OCI-LY7 (cell line): ENCODE measurements around the gene AP3B2. TPM values are rescaled to one million over a fixed set of nuclear protein-coding genes. Genes with fewer than 3 reads are reported as not detected.

Source experiments
- BruUV-seq: library from RNA; stranded (reverse); fragments of 400-500 nt; replicated peaks from 2 replicates; lab custom pipeline; 2021; lab: Mats Ljungman, UMichigan
- CTCF ChIA-PET: fragments of 300-600 bp; sonication (Branson Sonifier 250); formaldehyde crosslinking; loops from one replicate; lab custom pipeline; 2022; ENCODE audit warnings: antibody characterized with exemption; ENCODE audit not compliant: unreplicated experiment; lab: Charles Lee
- POLR2A ChIA-PET: fragments of 300-600 bp; sonication (Branson Sonifier 250); formaldehyde crosslinking; loops from one replicate; lab custom pipeline; 2022; ENCODE audit warnings: antibody characterized with exemption; lab: Charles Lee
- DNase-seq: peaks from one replicate; pipeline ENCODE4 v3.0.0-alpha.2; 2015; ENCODE audit warnings: low spot score
- H2AFZ ChIP-seq: fragments of 200-600 bp; sonication (generic), shearing (Covaris generic); 2 replicates; pipeline ENCODE4 v1.6.1; 2014; ENCODE audit warnings: mild to moderate bottlenecking, antibody characterized with exemption, low read length, moderate library complexity
- H3K27ac ChIP-seq: fragments of 200-600 bp; sonication (generic); 2 replicates; pipeline ENCODE4 v1.5.1; 2014; ENCODE audit warnings: mixed run types, low read depth, mild to moderate bottlenecking, moderate library complexity, low read length, inconsistent platforms; ENCODE audit not compliant: poor library complexity, severe bottlenecking
- H3K36me3 ChIP-seq: fragments of 200-600 bp; sonication (generic); 2 replicates; pipeline ENCODE4 v1.6.1; 2014; ENCODE audit warnings: mild to moderate bottlenecking, antibody characterized with exemption, low read length, moderate library complexity, mixed read lengths; ENCODE audit not compliant: insufficient read depth
- H3K4me1 ChIP-seq: fragments of 200-600 bp; sonication (generic); 2 replicates; pipeline ENCODE4 v1.5.1; 2014; ENCODE audit warnings: mild to moderate bottlenecking, low read length; ENCODE audit not compliant: insufficient read depth, poor library complexity, severe bottlenecking
- H3K4me2 ChIP-seq: fragments of 200-600 bp; sonication (generic); 2 replicates; pipeline ENCODE4 v1.6.1; 2014; ENCODE audit warnings: mild to moderate bottlenecking, low read length
- H3K4me3 ChIP-seq: fragments of 200-600 bp; sonication (generic); 2 replicates; pipeline ENCODE4 v1.5.1; 2014; ENCODE audit warnings: mild to moderate bottlenecking, low read depth, low read length; ENCODE audit not compliant: poor library complexity, severe bottlenecking
- H3K79me2 ChIP-seq: fragments of 200-600 bp; sonication (generic); 2 replicates; pipeline ENCODE4 v1.6.1; 2016; ENCODE audit warnings: low read depth, mild to moderate bottlenecking, low read length, moderate library complexity, mixed read lengths; ENCODE audit not compliant: insufficient read depth
- H3K9me2 ChIP-seq: fragments of 200-600 bp; sonication (generic); 2 replicates; pipeline ENCODE4 v1.6.1; 2016; ENCODE audit warnings: mild to moderate bottlenecking, low read length, mixed read lengths; ENCODE audit not compliant: insufficient read depth
- H3K9me3 ChIP-seq: fragments of 200-600 bp; sonication (generic); 2 replicates; pipeline ENCODE4 v1.6.1; 2014; ENCODE audit warnings: mild to moderate bottlenecking, mixed run types, low read length, mixed read lengths
- H4K20me1 ChIP-seq: fragments of 200-600 bp; sonication (generic); 2 replicates; pipeline ENCODE4 v1.6.1; 2014; ENCODE audit warnings: mild to moderate bottlenecking, antibody characterized with exemption, low read length, moderate library complexity, mixed read lengths; ENCODE audit not compliant: insufficient read depth
- CTCF ChIP-seq: fragments of 200-600 bp; sonication (generic); conservative IDR thresholded peaks from 2 replicates; pipeline ENCODE4 v1.5.1; 2014; ENCODE audit warnings: mild to moderate bottlenecking, antibody characterized with exemption, low read length, moderate library complexity, mixed read lengths
- EZH2phosphoT487 ChIP-seq: fragments of 200-600 bp; sonication (generic); IDR thresholded peaks from 2 replicates; pipeline ENCODE4 v1.6.1; 2018; ENCODE audit warnings: low read depth, borderline replicate concordance, mild to moderate bottlenecking, mixed run types, antibody characterized with exemption, low read length, moderate library complexity, mixed read lengths
- intact Hi-C: fragments of 100-400 bp; cut with micrococcal nuclease; formaldehyde crosslinking; loops from one replicate; pipeline ENCODE4 v1.10.0; 2022; ENCODE audit not compliant: unreplicated experiment
- total RNA-seq, 2 experiments: library from RNA; depleted of rRNA in 1 of 2; stranded (reverse); fragments of >200 nt in 1 of 2; shearing (Covaris generic) in 1 of 2; gene quantifications; 2 replicates each; pipeline ENCODE4 v1.2.3, GENCODE V29; 2014 to 2022

AP3B2 gene
- total RNA-seq, 2 experiments from 2014 or later, result 0.13 TPM; not detected in 1

- peak; percentile 71 for DNase-seq
- TF ChIP-seq CTCF, result peak; percentile 46; the same call in 1 of the 2 replicates
- no peak for TF ChIP-seq EZH2phosphoT487
- BruUV-seq, result TSS peak; percentile 78
- Histone ChIP-seq H3K9me3 (no peaks in the 10 kb centered on the region), H2AFZ (peak overlapping the region; percentile 73; the same call in 1 of the 2 replicates), H3K9me2 (no peaks in the 10 kb centered on the region), H3K4me1 (peaks cover 36% of the 10 kb centered on the region), H3K4me3 (peak overlapping the region; percentile 90), H3K79me2 (peaks cover 61% of the 10 kb centered on the region), H4K20me1 (peaks cover 32% of the 10 kb centered on the region), H3K27ac (peak overlapping the region; percentile 75), H3K36me3 (peaks cover 48% of the 10 kb centered on the region), H3K4me2 (peak overlapping the region; percentile 80)
- CTCF ChIA-PET, result interaction anchor here (0.9 kb wide), 1 partner anchor 208 kb away, joined by 3 read pairs; no protein-coding TSS in a partner anchor
- intact Hi-C loops, result loop anchor here (1.0 to 5.0 kb wide), 4 partner anchors 55 to 456 kb away; partner anchors contain the start of genes FSD2, HDGFL3 and RPS17
- POLR2A ChIA-PET, result interaction anchor here (0.6 to 3.0 kb wide), 14 partner anchors 9 to 1358 kb away, joined by 3 to 26 read pairs (median 5); partner anchors contain the start of genes RAMAC and RPS17
Observed at GRCh38 chr15:82750831-82751180, 41.1 kb upstream of the AP3B2 start.

GRCh38 chr15:82749951-82750830, 40.5 kb upstream of the AP3B2 start:
- peak overlapping the region; percentile 75 for H3K27ac ChIP-seq
- no peaks in the 10 kb centered on the region for H3K9me3 ChIP-seq
- peaks cover 42% of the 10 kb centered on the region for H3K36me3 ChIP-seq
- CTCF ChIA-PET, result interaction anchor here (0.9 kb wide), 1 partner anchor 207 kb away, joined by 3 read pairs; no protein-coding TSS in a partner anchor
- peak overlapping the region; percentile 73 for H2AFZ ChIP-seq
- POLR2A ChIA-PET, result interaction anchor here (0.6 to 3.0 kb wide), 20 partner anchors 9 to 1760 kb away, joined by 3 to 26 read pairs (median 4); partner anchors contain the start of genes RAMAC and RPS17
- no peaks in the 10 kb centered on the region for H3K9me2 ChIP-seq
- H3K4me2 ChIP-seq, result peak overlapping the region; percentile 80
- peaks cover 56% of the 10 kb centered on the region for H3K79me2 ChIP-seq
- DNase-seq, result peak; percentile 92
- intact Hi-C loops, result loop anchor here (1.0 to 5.0 kb wide), 4 partner anchors 56 to 457 kb away; partner anchors contain the start of genes FSD2, HDGFL3 and RPS17
- H3K4me3 ChIP-seq, result peak overlapping the region; percentile 90
- H3K4me1 ChIP-seq, result peaks cover 36% of the 10 kb centered on the region
- H4K20me1 ChIP-seq, result peaks cover 26% of the 10 kb centered on the region
- TF ChIP-seq EZH2phosphoT487 (no peak), CTCF (no peak)
- TSS peak; percentile 83 for BruUV-seq
